ENCODE results near the gene C1GALT1C1L.

C1GALT1C1L gene

DNA sequence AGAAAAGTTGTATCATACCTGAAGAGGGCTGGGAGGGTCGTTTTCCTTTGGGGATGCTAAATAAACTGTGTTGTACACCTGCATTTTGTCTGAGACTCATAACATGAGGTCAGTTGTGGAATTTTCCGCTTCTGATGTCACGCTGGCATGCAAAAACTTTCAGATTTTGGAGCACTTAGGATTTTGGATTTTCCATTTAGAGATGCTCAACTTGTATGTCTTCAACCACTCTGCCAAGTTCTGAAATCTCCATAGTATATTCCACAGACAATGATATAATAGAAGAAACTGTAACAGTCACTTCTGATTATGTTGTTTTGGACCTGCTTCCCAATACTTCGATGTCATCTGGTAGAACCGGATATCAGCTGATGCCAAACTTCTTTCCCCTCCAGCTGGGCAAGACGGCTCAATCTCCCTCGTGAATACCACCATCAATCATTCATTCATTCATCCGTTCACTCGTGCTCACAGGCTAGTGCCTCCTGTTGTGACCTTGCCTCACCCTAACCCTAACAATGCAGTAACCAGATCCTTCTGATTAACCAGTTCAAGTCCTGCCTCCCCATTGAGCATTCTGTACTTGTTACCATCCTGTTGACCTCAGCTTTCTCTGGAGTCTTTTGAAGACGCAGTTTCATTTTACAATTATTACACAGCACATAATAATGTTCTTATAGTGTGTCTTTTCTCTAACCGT, 44.5 kb downstream of the C1GALT1C1L start:
- H3K27me3 Mint-ChIP-seq, result peaks cover 54% of the 10 kb centered on the region

More for the DNA sequence above, 44.5 kb downstream of the C1GALT1C1L start:
- Mint-ChIP-seq H3K4me1 (peaks cover 10% of the 10 kb centered on the region), H3K9me3 (peaks cover 0 to 12% of the 10 kb centered on the region in 2 donors), H3K27ac (no peak overlapping the region), H3K4me3 (no peak overlapping the region)
- ATAC-seq, result no peak
- no peak for DNase-seq
